ENCODE results near the gene EPB41L4B. TPM values are rescaled to one million over a fixed set of nuclear protein-coding genes. Genes with fewer than 3 reads are reported as not detected.
"Not testable (repeated sequence)": the region's sequence is repeated elsewhere in the genome, so short reads cannot be mapped to it uniquely, and the experiment has no call there.

EPB41L4B gene
- total RNA-seq (2022) (4.6 and 5.8 TPM in 2 replicates), Bru-seq, nascent RNA (percentile 42 among the genes with signal in this experiment), BruChase-seq, experiment 1, labeled RNA remaining after a 6-hour chase (percentile 38 among the genes with signal in this experiment), BruChase-seq, experiment 2, labeled RNA remaining after a 2-hour chase (percentile 38 among the genes with signal in this experiment)
- long read RNA-seq, full-length matches to known transcripts, result 8 of 12 reads
- long read RNA-seq, partial matches to known transcripts, result 0 of 12 reads
- long read RNA-seq, other reads (novel, unspliced or antisense), result 4 of 12 reads

GRCh38 chr9:109320742-109321448, at the start of gene EPB41L4B:
Gene EPB41L4B, minus strand, starts transcription at chr9:109321059. Its CDS starts 613 bp downstream, at chr9:109320446.
- BruUV-seq (replicated peaks), result no TSS peak
- CTCF ChIA-PET, result interaction anchor here (1.1 to 1.4 kb wide), 2 partner anchors 11 to 24 kb away, joined by 3 to 5 read pairs; no protein-coding TSS in a partner anchor
- intact Hi-C loops (cut with micrococcal nuclease; ENCODE audit: unreplicated experiment), result loop anchor here (2.0 to 10.0 kb wide), 3 partner anchors 76 to 136 kb away; no protein-coding TSS in a partner anchor

GRCh38 chr9:109369285-109369684, 48.4 kb upstream of the EPB41L4B start:
- no peak for TF ChIP-seq CTCF (IDR thresholded peaks at IDR 0.05; ENCODE audit: unreplicated experiment)
- Mint-ChIP-seq H3K36me3 (ENCODE audit: insufficient read depth, unreplicated experiment) (peaks cover 5% of the 10 kb centered on the region), H3K9me3 (ENCODE audit: low read depth, unreplicated experiment) (no peaks in the 10 kb centered on the region), H3K27ac (ENCODE audit: unreplicated experiment) (no peak overlapping the region), H3K4me1 (ENCODE audit: low read depth, unreplicated experiment) (peaks cover 6% of the 10 kb centered on the region), H3K4me3 (ENCODE audit: low read depth, unreplicated experiment) (no peak overlapping the region), H3K27me3 (ENCODE audit: unreplicated experiment) (no peaks in the 10 kb centered on the region)
- no TSS peak for BruUV-seq (replicated peaks)
- peak; percentile 17 for DNase-seq
- CTCF ChIA-PET, result no interaction called here
- intact Hi-C loops (cut with micrococcal nuclease; ENCODE audit: unreplicated experiment), result no loop called here

More at GRCh38 chr9:109320742-109321448, at the start of gene EPB41L4B:
- H3K4me1 Mint-ChIP-seq (ENCODE audit: low read depth, unreplicated experiment), result peaks cover 27% of the 10 kb centered on the region
- peak; percentile 95 for DNase-seq
- no peaks in the 10 kb centered on the region for H3K9me3 Mint-ChIP-seq (ENCODE audit: low read depth, unreplicated experiment)
- peak within 1 kb of the TSS; percentile 80 for H3K27ac Mint-ChIP-seq (ENCODE audit: unreplicated experiment)
- H3K36me3 Mint-ChIP-seq (ENCODE audit: insufficient read depth, unreplicated experiment), result peaks cover 26% of the 10 kb centered on the region
- H3K4me3 Mint-ChIP-seq (ENCODE audit: low read depth, unreplicated experiment), result peak within 1 kb of the TSS; percentile 80
- TF ChIP-seq CTCF (IDR thresholded peaks at IDR 0.05; ENCODE audit: unreplicated experiment), result peak; percentile 80
- no peaks in the 10 kb centered on the region for H3K27me3 Mint-ChIP-seq (ENCODE audit: unreplicated experiment)

- no peaks in the 10 kb centered on the region for H3K9me3 Mint-ChIP-seq (ENCODE audit: low read depth, unreplicated experiment)
- TF ChIP-seq CTCF (IDR thresholded peaks at IDR 0.05; ENCODE audit: unreplicated experiment), result no peak
- H3K36me3 Mint-ChIP-seq (ENCODE audit: insufficient read depth, unreplicated experiment), result no peaks in the 10 kb centered on the region
- CTCF ChIA-PET, result no interaction called here
- intact Hi-C loops (cut with micrococcal nuclease; ENCODE audit: unreplicated experiment), result no loop called here
- H3K27me3 Mint-ChIP-seq (ENCODE audit: unreplicated experiment), result no peaks in the 10 kb centered on the region
- H3K27ac Mint-ChIP-seq (ENCODE audit: unreplicated experiment), result no peak overlapping the region
- H3K4me3 Mint-ChIP-seq (ENCODE audit: low read depth, unreplicated experiment), result no peak overlapping the region
- no TSS peak for BruUV-seq (replicated peaks)
- H3K4me1 Mint-ChIP-seq (ENCODE audit: low read depth, unreplicated experiment), result no peaks in the 10 kb centered on the region
- no peak for DNase-seq
Measured at GRCh38 chr9:109360771-109361170, 39.9 kb upstream of the EPB41L4B start.

GRCh38 chr9:109358968-109359603, 38.2 kb upstream of the EPB41L4B start:
- CTCF ChIA-PET; BruUV-seq (replicated peaks); H3K4me3 Mint-ChIP-seq (ENCODE audit: low read depth, unreplicated experiment); H3K4me1 Mint-ChIP-seq (ENCODE audit: low read depth, unreplicated experiment); H3K9me3 Mint-ChIP-seq (ENCODE audit: low read depth, unreplicated experiment); H3K27me3 Mint-ChIP-seq (ENCODE audit: unreplicated experiment); H3K27ac Mint-ChIP-seq (ENCODE audit: unreplicated experiment); intact Hi-C loops (cut with micrococcal nuclease; ENCODE audit: unreplicated experiment); DNase-seq; H3K36me3 Mint-ChIP-seq (ENCODE audit: insufficient read depth, unreplicated experiment): not testable (repeated sequence)
